Keratinocyte (primary cell): ENCODE results near the gene ARMS2.

Experiments
- EZH2 ChIP-seq: IDR thresholded peaks from one replicate; pipeline ENCODE4 v1.6.1; 2012; ENCODE audit warnings: inconsistent platforms, mild to moderate bottlenecking, low read length, moderate library complexity
- TF ChIP-seq, protein P1 (sequence below), 3 experiments: IDR thresholded peaks in 1 of 3; conservative IDR thresholded peaks in 1 of 3; optimal IDR thresholded peaks in 1 of 3; 2 replicates in 2 of 3; 3 replicates in 1 of 3; pipeline versions ENCODE3 to v1.5.1; 2011; ENCODE audit warnings: low read length in 3 of 3, mild to moderate bottlenecking in 3 of 3, moderate library complexity in 2 of 3, control low read depth in 1 of 3, inconsistent platforms in 1 of 3; ENCODE audit not compliant: insufficient read depth in 2 of 3; ENCODE audit errors: extremely low read depth in 1 of 3

DNA sequence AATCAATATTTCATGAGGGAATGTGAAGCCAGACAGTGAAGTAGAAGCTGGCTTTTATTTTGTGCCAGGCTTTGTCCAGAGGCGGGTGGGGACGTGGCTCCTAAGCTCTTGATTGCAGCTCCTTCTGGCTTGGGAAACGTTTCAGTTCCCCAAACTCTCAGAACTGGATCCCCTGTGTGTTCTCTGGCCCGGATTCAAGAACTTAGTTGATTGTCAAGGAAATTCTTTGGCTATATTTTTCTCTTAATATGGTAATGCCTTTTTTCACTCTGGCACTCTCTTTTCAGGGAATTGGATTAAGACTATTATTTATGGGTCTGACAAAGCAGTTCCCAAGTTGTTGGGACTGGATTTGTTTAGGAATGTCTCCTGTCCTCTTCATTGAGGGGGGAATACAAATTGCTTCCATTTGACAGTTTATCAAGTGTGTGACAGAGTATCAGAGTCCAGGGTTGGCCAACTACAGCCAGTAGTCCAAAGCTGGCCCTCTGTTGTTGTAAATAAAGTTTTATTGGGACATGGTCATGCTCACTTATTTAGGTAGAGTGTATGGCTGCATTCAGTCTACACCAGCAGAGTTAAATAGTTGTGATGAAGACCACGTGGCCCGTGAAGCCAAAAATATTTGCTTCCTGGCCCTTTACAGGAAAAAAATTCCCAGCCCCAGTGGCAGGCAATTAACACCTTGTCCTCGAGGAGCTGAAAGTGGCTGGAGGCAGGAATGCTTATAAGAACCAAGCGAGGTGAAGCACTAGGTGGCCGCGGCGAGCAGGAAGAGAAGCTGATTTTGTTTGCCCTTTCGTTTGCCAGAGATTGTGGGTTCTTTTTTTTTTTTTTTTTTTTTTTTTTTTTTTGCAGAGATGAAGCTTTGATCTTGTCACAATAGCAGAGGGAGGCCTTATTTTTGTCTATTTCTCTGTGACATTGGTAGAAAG is 41.2 kb downstream of the ARMS2 start:
- TF ChIP-seq EZH2, result no peak
- TF ChIP-seq, protein P1, sequence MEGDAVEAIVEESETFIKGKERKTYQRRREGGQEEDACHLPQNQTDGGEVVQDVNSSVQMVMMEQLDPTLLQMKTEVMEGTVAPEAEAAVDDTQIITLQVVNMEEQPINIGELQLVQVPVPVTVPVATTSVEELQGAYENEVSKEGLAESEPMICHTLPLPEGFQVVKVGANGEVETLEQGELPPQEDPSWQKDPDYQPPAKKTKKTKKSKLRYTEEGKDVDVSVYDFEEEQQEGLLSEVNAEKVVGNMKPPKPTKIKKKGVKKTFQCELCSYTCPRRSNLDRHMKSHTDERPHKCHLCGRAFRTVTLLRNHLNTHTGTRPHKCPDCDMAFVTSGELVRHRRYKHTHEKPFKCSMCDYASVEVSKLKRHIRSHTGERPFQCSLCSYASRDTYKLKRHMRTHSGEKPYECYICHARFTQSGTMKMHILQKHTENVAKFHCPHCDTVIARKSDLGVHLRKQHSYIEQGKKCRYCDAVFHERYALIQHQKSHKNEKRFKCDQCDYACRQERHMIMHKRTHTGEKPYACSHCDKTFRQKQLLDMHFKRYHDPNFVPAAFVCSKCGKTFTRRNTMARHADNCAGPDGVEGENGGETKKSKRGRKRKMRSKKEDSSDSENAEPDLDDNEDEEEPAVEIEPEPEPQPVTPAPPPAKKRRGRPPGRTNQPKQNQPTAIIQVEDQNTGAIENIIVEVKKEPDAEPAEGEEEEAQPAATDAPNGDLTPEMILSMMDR (optimal IDR thresholded peaks at IDR 0.05 in 1 of 3, IDR thresholded peaks at IDR 0.05 in 1 of 3, conservative IDR thresholded peaks at IDR 0.05 in 1 of 3; ENCODE audit: extremely low read depth in 1 of 3, insufficient read depth in 2 of 3, low read length in 3 of 3), result no peak
